ENCODE results near the gene PMVK.

- no peak for TF ChIP-seq REST (IDR thresholded peaks at IDR 0.05; ENCODE audit: low read depth)
- TF ChIP-seq YY1 (IDR thresholded peaks at IDR 0.05; ENCODE audit: low read depth): no peak
- TF ChIP-seq ZBTB7A (IDR thresholded peaks at IDR 0.05; ENCODE audit: low read depth): no peak; the same call in 1 of the 2 replicates
- no peak for TF ChIP-seq MAX (IDR thresholded peaks at IDR 0.05)
- TF ChIP-seq EGR1 (IDR thresholded peaks at IDR 0.05): no peak
- no peak for TF ChIP-seq CREB1 (IDR thresholded peaks at IDR 0.05; ENCODE audit: low read depth)
- no peak for TF ChIP-seq EP300 (IDR thresholded peaks at IDR 0.05; ENCODE audit: borderline replicate concordance)
- TF ChIP-seq USF1 (IDR thresholded peaks at IDR 0.05): no peak
- TF ChIP-seq RAD21 (IDR thresholded peaks at IDR 0.05; ENCODE audit: low read depth): no peak
- no peak for TF ChIP-seq TEAD4 (IDR thresholded peaks at IDR 0.05)
- TF ChIP-seq NFIC (IDR thresholded peaks at IDR 0.05): no peak
- no peak for TF ChIP-seq TAF1 (IDR thresholded peaks at IDR 0.05; ENCODE audit: low read depth)
- no peak for TF ChIP-seq CEBPB (IDR thresholded peaks at IDR 0.05)
- TF ChIP-seq FOXM1 (IDR thresholded peaks at IDR 0.05; ENCODE audit: borderline replicate concordance, low read depth): no peak
These were observed 39.7 kb downstream of the PMVK start for GRCh38 chr1:154896771-154897286.

All from Ishikawa (cell line).